Measurements from ENCODE around the gene RXRA. TPM values are rescaled to one million over a fixed set of nuclear protein-coding genes. Genes with fewer than 3 reads are reported as not detected.

RXRA gene
- total RNA-seq, 1 experiment from 2014 or later = 29.9 TPM

GRCh38 chr9:134355561-134356279 lies 29.5 kb downstream of the RXRA start:
- Histone ChIP-seq H3K27ac (ENCODE audit: insufficient read length, low read depth, low read length) (no peak overlapping the region), H4K91ac (ENCODE audit: insufficient read length, low read depth, low read length) (no peak overlapping the region), H4K8ac (replicated peaks; ENCODE audit: insufficient read length, low read depth, low read length) (no peak overlapping the region), H2BK15ac (ENCODE audit: low read depth, low read length) (no peak overlapping the region), H3K27me3 (ENCODE audit: insufficient read depth, low read length) (no peaks in the 10 kb centered on the region), H3K23ac (ENCODE audit: insufficient read length, low read depth, low read length) (no peak overlapping the region), H2BK5ac (ENCODE audit: insufficient read length, low read length) (no peak overlapping the region), H3K79me2 (ENCODE audit: insufficient read depth, low read length) (no peaks in the 10 kb centered on the region; the same call in 1 of the 2 replicates), H3K79me1 (ENCODE audit: insufficient read depth, low read depth, low read length, poor library complexity, severe bottlenecking) (no peaks in the 10 kb centered on the region), H2BK20ac (ENCODE audit: low read depth, low read length, poor library complexity, severe bottlenecking) (no peak overlapping the region), H3K9me3 (ENCODE audit: control insufficient read depth, low read depth, low read length) (no peaks in the 10 kb centered on the region), H3K14ac (ENCODE audit: insufficient read depth, low read length) (no peak overlapping the region), H2AK5ac (ENCODE audit: insufficient read length, low read length) (no peak overlapping the region), H3K9ac (ENCODE audit: extremely low read depth, insufficient read length, low read length) (no peak overlapping the region), H3K4ac (ENCODE audit: low read depth, low read length) (no peak overlapping the region), H2AFZ (ENCODE audit: low read length) (no peak overlapping the region), H3K56ac (ENCODE audit: insufficient read length, low read depth, low read length) (no peak overlapping the region), H4K5ac (ENCODE audit: insufficient read length, low read depth, low read length) (no peak overlapping the region), H2BK120ac (ENCODE audit: low read depth, low read length, poor library complexity, severe bottlenecking) (no peak overlapping the region), H3K18ac (ENCODE audit: insufficient read length, low read depth, low read length) (no peak overlapping the region), H3K4me2 (ENCODE audit: insufficient read depth, insufficient read length, low read length) (no peak overlapping the region), H3K23me2 (ENCODE audit: insufficient read length, low read depth, low read length, poor library complexity, severe bottlenecking) (no peaks in the 10 kb centered on the region), H2BK12ac (ENCODE audit: insufficient read length, low read depth, low read length) (no peak overlapping the region), H3K4me1 (ENCODE audit: insufficient read depth, low read length) (no peaks in the 10 kb centered on the region), H4K20me1 (ENCODE audit: control insufficient read depth, insufficient read depth, insufficient read length) (no peaks in the 10 kb centered on the region), H3T11ph (ENCODE audit: low read length) (no peak overlapping the region)
- no peaks in the 10 kb centered on the region for H3K9me3 Mint-ChIP-seq
- peak overlapping the region in 1 of 3 experiments; percentile 79; a peak in 1 of 7 replicates for H3K27ac Mint-ChIP-seq
- TF ChIP-seq, protein P1, sequence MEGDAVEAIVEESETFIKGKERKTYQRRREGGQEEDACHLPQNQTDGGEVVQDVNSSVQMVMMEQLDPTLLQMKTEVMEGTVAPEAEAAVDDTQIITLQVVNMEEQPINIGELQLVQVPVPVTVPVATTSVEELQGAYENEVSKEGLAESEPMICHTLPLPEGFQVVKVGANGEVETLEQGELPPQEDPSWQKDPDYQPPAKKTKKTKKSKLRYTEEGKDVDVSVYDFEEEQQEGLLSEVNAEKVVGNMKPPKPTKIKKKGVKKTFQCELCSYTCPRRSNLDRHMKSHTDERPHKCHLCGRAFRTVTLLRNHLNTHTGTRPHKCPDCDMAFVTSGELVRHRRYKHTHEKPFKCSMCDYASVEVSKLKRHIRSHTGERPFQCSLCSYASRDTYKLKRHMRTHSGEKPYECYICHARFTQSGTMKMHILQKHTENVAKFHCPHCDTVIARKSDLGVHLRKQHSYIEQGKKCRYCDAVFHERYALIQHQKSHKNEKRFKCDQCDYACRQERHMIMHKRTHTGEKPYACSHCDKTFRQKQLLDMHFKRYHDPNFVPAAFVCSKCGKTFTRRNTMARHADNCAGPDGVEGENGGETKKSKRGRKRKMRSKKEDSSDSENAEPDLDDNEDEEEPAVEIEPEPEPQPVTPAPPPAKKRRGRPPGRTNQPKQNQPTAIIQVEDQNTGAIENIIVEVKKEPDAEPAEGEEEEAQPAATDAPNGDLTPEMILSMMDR (conservative IDR thresholded peaks at IDR 0.05) = no peak
- no CpG with 5 or more reads among the region's 15 CpGs for WGBS (ENCODE audit: extremely low coverage, insufficient read length, low lambda C conversion rate)
- no peak overlapping the region for H3K4me3 Mint-ChIP-seq
- no peaks in the 10 kb centered on the region for H3K27me3 Mint-ChIP-seq (ENCODE audit: low read depth)
- peaks cover 13 to 30% of the 10 kb centered on the region in 2 experiments for H3K4me1 Mint-ChIP-seq
- DNase-seq = no peak
- H3K36me3 Mint-ChIP-seq (ENCODE audit: insufficient read depth in 1 of 3, low read depth in 3 of 3) = no peaks in the 10 kb centered on the region
